Stimulated activated naive CD8-positive, alpha-beta T cell treated with anti-CD3 and anti-CD28 coated beads, Interleukin-15, Interleukin-2, amounts not matched to agents 100 U/mL and 50 U/mL, for 24 hours (primary cell): ENCODE measurements around the gene VRK2.
"Not testable (repeated sequence)": the region's sequence is repeated elsewhere in the genome, so short reads cannot be mapped to it uniquely, and the experiment has no call there.

ENCODE experiments used
- ATAC-seq: fragments of 150-1000 bp; cut with Tn5 transposase; one replicate; pipeline ENCODE4 v1.10.0; 2021
- DNase-seq: peaks from one replicate; pipeline ENCODE4 v3.0.0; 2021

Gene VRK2

DNA sequence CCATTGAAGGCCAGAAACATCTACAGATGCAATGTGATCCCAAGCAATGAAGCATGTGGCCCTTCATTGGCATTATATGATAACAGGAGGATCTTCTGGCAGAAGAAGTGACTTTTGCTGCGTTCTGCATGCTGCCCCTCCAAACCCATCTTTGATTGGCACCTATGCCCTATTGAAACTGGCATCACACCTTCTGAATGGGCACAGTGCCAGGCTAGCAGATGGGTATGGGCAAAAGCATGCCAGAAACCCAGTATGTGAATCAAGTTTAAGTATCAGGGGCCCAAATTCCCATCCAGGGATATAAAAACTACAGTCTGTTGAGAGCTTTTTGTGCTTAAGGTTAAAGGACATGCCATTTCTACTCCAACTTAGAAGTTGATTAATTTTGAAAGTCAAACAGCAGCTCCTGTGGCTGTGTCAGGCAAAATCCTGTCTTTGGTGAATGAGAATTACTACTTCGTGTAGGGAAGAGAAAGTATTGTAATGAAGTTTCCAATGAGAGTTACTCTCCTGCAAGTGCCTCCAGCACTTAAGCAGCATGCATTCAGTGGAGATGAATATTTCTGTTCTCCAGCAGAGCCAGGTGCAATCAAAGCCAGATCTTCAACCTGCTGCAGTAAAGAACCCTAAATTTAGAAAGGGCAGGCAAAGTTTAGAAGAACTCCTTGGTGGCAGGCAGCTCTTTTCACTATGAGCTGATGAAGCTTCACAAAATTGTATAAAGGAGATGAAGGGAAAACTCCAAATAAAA lies 8.6 kb downstream of the VRK2 start:
- ATAC-seq = no peak
- no peak for DNase-seq

- ATAC-seq (no peak), DNase-seq (no peak)
Observed at GRCh38 chr2:58056192-58056916, 9.7 kb downstream of the VRK2 start.

GRCh38 chr2:58057707-58058530 lies 11.3 kb downstream of the VRK2 start:
- DNase-seq = no peak
- no peak for ATAC-seq

DNA sequence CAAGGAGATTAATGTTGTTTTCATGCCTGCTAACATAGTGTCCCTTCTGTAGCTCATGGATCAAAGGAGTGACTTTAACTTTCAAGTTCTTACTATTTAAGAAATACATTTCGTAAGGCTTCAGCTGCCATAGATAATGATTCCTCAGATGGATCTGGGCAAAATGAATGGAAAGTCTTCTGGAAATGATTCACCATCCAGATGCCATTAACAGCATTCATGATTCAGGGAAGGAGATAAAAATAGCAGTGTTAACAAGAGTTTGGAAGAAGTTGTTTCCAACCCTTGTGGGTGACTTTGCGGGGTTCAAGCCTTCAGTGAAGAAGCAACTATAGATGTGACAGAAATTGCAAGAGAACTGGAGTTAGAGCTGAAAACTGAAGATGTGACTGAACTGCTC lies 17.0 kb downstream of the VRK2 start:
- ATAC-seq (no peak), DNase-seq (no peak)

GRCh38 chr2:58064086-58064485 lies 17.5 kb downstream of the VRK2 start:
- peak; percentile 78 for ATAC-seq

GRCh38 chr2:58065248-58065647 lies 18.6 kb downstream of the VRK2 start:
- ATAC-seq (no peak), DNase-seq (no peak)

More at GRCh38 chr2:58064086-58064485, 17.5 kb downstream of the VRK2 start:
- DNase-seq = no peak

GRCh38 chr2:58067001-58067400 lies 20.4 kb downstream of the VRK2 start:
- no peak for ATAC-seq
- DNase-seq = no peak

DNA sequence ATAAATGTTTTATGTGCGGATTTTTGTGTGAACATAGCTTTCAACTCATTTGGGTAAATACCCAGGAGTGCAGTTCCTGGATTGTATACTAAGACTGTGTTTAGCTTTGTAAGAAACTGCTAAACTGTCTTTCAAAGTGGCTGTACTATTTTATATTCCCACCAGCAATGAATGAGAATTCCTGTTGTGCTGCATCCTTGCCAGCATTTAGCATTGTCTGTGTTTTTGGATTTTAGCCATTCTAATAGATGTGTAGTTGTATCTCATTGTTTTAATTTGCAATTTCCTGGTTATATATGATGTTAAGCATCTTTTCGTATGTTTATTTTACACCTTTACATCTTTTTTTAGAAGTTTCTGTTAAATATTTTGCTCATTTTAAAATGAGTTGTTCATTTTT lies 24.2 kb downstream of the VRK2 start:
- no peak for ATAC-seq
- DNase-seq = no peak

DNA sequence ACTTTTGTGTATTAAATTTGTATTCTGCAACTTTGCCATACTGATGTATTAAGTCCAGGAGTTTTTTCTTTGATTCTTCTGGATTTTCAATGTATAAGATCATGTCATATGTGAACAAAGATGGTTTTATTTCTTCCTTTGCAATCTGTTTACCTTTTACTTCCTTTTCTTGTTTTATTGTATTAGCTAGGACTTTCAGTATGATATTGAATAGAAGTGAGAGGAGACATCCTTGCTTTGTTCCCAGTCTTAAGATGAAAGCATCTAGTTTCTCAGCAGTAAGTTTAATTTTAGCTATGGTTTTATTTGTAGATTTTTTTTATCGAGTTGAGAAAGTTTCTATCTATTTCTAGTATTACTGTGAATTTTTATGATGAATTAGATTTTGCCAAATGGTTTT lies 25.5 kb downstream of the VRK2 start:
- ATAC-seq = no peak

GRCh38 chr2:58073008-58073407 lies 26.4 kb downstream of the VRK2 start:
- ATAC-seq = no peak
- DNase-seq = no peak

More for the DNA sequence above, 25.5 kb downstream of the VRK2 start:
- DNase-seq = no peak

- DNase-seq (no peak), ATAC-seq (no peak)
Observed at GRCh38 chr2:58073751-58074150, 27.1 kb downstream of the VRK2 start.

GRCh38 chr2:58081000-58081399 lies 34.4 kb downstream of the VRK2 start:
- ATAC-seq (no peak), DNase-seq (no peak)

DNA sequence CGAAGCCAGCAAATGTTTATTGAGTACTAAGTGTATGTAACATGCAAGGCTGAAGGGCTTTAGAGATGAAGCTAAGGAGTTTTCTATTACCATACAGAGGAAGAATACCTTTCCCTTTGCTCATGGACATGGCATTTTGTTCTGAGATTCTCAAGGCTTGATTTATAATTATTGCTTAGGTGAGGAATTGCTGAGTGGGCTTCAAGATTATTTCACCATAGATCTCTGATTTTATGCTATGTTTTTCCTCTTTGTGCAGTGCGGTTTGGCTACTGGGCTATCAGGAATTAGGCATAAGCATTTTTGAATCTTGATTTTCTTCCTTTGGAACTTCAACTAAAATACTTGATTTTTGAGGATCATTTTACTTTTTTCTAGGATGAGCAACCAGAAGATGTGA lies 42.5 kb downstream of the VRK2 start:
- ATAC-seq = no peak

GRCh38 chr2:58092772-58093171 lies 46.2 kb downstream of the VRK2 start:
- not testable (repeated sequence) for ATAC-seq

More for the DNA sequence above, 42.5 kb downstream of the VRK2 start:
- no peak for DNase-seq

DNA sequence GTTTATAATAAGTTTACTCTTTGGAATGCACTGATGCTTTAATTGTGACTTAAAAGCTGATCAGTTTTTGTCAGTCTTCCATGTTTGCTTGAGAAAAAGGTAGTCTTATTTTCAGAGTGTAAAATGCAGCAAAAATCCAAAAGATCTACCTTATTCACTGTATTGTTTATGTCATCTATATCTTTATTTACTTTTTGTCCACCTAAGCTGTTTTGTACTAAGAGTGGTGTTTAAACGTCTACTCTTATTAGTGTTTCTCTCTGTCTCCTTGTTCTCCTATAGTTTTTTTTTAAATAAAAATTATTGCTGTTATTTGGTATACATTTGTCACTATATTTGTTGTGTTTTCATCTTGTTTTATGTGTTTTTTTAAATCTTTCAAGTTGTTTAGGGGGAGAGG lies 50.4 kb downstream of the VRK2 start:
- DNase-seq (no peak), ATAC-seq (no peak)

More at GRCh38 chr2:58092772-58093171, 46.2 kb downstream of the VRK2 start:
- not testable (repeated sequence) for DNase-seq

DNA sequence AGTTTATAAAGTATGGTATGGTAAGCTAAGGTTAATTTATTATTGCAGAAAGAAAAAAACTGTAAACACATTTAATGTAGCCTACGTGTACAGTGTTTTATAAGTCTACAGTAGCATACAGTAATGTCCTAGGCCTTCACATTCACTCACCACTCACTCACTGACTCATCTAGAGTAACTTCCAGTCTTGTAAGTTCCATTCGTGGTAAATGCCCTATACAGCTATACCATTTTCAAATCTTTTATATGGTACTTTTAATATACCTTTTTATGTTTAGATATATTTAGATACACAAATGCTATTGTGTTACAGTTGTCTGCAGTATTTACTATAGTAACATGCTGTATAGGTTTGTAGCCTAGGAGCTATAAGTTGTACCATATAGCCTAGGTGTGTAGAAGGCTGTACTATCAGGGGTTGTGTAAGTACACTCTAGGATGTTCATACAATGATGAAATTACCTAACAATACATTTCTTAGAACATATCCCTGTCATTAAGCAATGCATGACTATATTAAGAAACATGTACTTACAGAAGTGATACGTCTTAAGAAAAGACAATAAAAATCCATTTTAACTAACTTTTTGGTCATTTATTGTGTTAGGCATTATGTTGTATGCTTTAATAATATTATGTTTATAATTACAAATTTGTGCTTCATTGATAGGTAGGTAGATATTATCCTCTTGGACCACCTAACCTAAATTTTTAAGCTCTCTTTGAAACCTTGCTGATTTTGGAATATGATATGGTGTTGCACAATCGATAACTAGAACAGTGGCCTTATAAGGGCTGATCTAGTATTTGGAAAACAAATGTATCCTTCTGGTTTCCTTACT lies 51.9 kb downstream of the VRK2 start:
- no peak for DNase-seq
- no peak for ATAC-seq

DNA sequence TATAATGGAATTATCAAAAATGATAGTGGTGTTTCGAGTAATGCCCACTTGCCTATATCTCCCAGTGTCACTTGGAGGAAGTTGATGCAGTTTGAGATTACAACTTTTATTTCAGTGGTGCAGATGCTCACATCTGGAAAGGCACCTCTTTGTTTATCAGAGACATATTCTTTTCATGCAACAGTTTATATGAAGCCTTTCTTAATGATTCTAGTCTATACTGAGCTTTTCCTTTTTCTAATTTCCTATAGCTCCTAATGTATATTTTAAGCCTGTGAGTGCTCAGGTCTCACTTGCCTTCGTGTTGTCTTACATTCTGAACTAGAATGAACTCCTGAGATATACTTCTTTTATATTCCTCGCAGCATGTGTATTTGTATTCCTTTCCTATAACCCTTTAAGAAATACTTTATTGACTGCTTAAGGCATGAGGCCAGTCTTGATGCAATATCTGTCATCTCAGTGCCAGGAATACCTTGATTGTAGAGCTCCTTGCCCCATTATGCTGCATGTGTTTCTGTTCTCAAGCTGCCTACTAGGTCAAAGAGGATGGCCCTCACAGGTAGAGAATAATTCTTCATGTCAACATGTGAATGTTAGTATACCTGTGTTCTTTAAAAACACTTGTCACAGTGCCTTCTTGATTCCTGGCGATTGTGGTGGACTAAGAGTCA lies 52.6 kb downstream of the VRK2 start:
- DNase-seq = no peak
- no peak for ATAC-seq

GRCh38 chr2:58101500-58101899 lies 54.9 kb downstream of the VRK2 start:
- DNase-seq (no peak), ATAC-seq (no peak)

- DNase-seq = no peak
- ATAC-seq = no peak
Observed at GRCh38 chr2:58106896-58107295, 60.3 kb downstream of the VRK2 start.

DNA sequence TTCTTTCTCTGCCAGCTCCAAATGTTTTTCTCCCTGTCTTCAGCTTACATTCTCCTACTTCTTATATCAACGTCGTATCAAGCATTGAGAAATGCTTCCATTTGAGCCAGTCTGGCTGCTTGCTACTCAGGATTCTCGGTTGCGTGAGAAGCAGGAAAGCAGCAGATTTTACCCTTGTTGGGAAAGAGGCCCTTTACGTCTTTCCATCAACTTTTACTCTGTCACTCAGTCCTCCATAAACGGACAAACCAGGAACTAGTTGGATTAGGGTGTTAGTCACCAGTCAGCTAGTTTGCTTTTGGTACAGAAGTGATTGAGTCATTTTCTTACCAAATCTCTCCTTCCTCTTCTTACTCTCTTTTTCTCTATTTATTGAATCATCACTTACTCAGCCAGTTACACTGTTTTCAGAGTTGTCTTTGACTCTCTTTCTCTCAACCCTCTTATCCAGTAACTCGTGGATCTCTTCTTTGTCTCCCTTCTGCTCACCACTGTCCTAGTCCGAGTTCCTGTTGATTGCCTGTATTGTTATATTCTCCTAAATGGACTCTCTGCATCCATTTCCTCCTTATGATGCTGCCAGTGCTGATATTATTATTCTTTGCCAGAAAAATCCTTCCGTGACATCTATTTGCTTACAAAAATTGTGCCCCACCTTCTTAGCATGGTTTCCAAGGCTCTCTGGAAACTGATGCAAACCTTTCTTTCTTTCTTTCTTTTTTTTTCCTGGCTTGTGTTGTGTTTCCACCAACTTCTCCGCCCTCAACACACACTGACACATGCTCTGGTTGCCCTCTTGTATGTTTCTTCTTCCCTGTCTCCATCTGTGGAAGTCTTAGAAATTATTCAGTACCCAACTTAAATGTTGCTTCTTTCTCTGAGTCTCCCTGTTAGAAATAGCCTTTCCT lies 61.5 kb downstream of the VRK2 start:
- DNase-seq = no peak
- peak; percentile 55 for ATAC-seq
